ENCODE measurements around the gene NDRG2.

NDRG2 gene

DNA sequence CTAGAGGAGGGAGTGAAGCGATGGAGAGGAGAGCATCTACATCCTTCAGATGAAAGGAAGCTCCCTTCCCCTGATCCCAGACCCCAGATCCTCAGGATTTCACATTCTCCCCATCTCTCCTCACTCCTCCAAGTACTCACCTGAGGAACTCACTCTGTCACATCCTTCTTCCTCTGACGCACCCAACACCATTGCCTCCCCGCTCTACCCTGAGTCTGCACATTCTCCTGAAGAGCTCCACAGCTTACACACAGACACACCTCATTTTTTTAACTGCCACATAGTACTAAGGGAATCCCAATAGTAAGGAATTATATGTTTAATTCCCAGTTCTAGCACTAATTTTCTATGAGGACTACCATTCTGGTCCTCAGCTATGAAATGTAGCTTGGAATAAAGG is 51.4 kb downstream of the NDRG2 start:
- in situ Hi-C loops (cut with HindIII; ENCODE audit: low sequenced_read_pairs): no loop called here

DNA sequence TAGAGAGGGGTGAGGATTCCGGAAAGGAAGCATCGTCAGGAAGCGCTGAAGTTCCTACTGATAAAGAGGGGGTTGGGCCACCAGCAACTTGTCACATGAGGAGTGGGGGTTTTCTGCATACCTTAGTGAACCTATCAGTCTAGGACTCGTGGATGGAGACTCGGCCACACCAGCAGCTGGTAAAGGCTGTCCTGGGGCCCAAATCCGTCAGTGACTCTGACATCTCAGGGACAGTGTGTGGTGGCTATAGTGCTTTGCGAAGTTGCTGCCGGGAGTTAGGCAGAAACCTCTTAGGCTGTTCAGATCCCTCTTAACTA is 53.2 kb downstream of the NDRG2 start:
- in situ Hi-C loops (cut with HindIII; ENCODE audit: low sequenced_read_pairs): no loop called here

DNA sequence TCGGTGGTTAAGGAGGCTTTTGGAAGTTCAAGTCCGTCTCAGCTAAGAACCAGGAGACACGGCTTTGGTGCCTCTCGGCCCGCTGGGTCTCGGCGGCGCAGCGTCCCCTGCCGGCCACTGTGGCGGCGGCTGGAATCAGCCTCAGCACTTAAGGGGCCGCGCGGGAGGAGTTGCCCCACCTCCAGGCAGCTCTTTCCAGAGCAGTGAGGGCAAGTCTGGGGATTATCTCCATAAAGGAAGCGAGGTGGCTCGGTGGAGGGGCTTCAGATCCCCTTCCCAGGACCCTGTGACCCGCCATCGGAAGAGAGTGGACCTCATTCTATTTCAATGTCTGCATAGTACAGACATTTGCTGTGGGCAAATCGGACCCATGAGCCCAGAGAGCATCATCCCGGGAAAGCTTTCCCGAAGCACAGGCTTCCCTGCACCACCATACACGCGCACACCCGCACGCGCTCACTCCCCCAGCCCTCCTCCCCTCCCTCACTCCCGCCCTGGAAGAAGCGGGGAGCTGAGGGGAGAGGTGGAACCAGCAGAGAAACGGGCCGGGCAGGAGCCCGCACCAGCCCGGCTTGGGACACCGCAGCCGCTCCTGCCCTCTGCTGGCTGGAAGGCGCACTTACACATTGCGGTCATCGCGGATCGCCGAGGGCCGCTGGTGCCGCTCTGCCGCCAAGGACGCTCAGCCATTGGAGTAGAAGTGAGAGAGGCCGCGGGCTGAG is 53.7 kb downstream of the NDRG2 start:
- in situ Hi-C loops (cut with HindIII; ENCODE audit: low sequenced_read_pairs): no loop called here

DNA sequence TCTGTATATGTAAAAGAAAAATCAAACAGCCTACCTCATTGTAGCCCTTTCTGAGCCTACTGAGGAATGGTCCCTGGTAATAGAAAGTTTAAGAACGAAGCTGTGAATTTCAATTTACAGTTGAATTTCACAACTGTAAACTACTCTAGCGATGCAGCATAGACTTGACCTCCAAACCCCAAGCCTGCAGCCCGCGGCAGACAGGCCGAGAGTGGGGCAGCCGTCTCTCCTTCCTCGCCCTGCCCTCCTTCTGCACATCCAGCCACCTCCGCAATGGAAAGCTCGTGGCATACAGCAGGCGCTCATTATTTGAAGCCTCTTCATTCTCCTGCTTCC is 54.2 kb downstream of the NDRG2 start:
- in situ Hi-C loops (cut with HindIII; ENCODE audit: low sequenced_read_pairs): no loop called here

DNA sequence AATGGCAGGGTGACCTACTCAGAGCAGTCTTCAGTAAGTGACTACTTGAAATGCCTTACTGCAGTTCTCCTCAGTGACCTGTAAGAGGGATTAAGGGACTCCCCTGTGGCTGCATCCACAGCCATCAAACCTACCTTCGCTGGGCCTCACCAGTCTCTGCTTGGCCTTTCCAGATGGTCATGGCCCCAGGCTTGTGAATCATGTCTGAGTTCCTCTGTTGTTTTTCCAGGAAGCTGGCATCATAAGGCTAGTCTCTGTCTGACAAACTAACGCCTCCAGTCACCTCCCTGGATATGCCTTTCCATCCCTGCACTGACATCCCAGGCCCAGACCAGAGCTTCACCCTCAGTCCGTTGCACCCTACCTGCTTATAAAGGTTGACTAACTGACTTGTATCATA is 55.5 kb downstream of the NDRG2 start:
- in situ Hi-C loops (cut with HindIII; ENCODE audit: low sequenced_read_pairs): no loop called here

Measured in DLD1 (cell line).